Transverse colon (tissue), 3 donors: ENCODE results near the gene S1PR4.

Source experiments
- CTCF ChIP-seq, 5 experiments: fragments of 200-600 bp in 3 of 5; fragments of 450-650 bp in 2 of 5; sonication (generic) in 3 of 5; IDR thresholded peaks; 1 replicate in 2 of 5; 2 replicates in 3 of 5; pipeline ENCODE4 v1.5.1; 2016 to 2017; ENCODE audit warnings: antibody characterized with exemption in 5 of 5, inconsistent platforms in 3 of 5, mild to moderate bottlenecking in 2 of 5, moderate library complexity in 1 of 5
- POLR2A ChIP-seq: fragments of 450-650 bp; IDR thresholded peaks from one replicate; pipeline ENCODE4 v1.6.1; 2016; ENCODE audit warnings: antibody characterized with exemption, mild to moderate bottlenecking, moderate library complexity

GRCh38 chr19:3167533-3168272 is 10.9 kb upstream of the S1PR4 start:
- TF ChIP-seq POLR2A = no peak
- TF ChIP-seq CTCF (IDR thresholded peaks at IDR 0.05) = no peak
